ENCODE measurements around the gene MTA2. TPM values are rescaled to one million over a fixed set of nuclear protein-coding genes. Genes with fewer than 3 reads are reported as not detected.

The MTA2 gene
- total and polyA plus RNA-seq, 2 donors (not counting 1 experiment from before 2014, with no cell fraction given): 37.2 to 139 TPM

DNA sequence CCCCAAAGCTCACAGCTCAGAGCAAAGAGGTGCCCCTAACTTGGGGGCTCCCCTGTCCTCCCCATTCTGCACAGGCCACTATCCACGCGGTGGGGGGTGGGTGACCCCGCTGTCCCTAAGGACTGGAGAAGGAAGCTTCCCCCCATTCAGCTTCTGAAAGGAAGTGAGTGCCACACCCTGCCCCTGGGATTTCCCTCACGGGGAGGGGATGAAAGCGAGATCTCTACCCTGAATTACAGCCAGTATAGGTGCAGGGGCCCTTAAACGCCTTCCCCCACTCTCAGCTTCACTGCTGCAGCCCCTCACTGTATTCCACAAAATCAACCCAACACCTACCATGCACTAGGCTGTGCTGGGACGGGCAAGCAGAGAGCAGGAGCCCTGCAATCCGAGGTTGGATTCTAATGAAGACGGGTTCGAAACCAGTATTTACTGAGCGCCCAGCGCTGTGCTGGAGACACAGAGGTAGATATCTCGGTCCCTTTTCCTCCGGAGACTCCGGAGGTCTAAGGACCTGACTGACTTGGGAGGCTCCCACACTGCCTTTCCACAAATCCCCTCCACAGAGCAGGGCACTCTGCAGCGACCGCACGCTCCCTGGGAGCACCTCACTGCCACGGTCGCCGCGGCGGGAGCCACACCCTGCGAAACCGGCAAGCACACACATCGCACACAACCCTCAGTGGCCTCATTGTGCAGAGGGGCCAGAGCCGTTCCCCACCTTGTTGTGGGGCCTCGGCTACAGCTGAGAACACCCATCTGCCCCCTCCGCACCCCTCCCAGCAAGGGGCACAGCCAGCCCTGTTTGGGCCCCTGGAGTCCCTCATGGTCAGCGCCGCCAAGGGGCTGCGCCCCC is 56.9 kb downstream of the MTA2 start:
- Histone ChIP-seq H3K9me3 (ENCODE audit: control extremely low read depth in 1 of 3, control insufficient read depth in 2 of 3, insufficient read depth in 1 of 3, low read length in 2 of 3) (no peaks in the 10 kb centered on the region), H3K4me1 (ENCODE audit: control insufficient read depth in 2 of 2, insufficient read depth in 2 of 2, low read length in 2 of 2) (peaks cover 53 to 69% of the 10 kb centered on the region in 2 donors), H4K20me1 (ENCODE audit: control insufficient read depth, insufficient read depth, low read length, poor library complexity, severe bottlenecking) (peaks cover 56% of the 10 kb centered on the region), H2AFZ (ENCODE audit: insufficient read depth, low read depth, low read length, poor library complexity, severe bottlenecking) (peak overlapping the region; percentile 11), H3K79me2 (ENCODE audit: control insufficient read depth, insufficient read depth, low read length) (peaks cover 72% of the 10 kb centered on the region), H3K4me3 (ENCODE audit: control extremely low read depth in 1 of 5, extremely low read depth in 1 of 5, insufficient read depth in 1 of 5, low read depth in 2 of 5, low read length in 4 of 5) (peak overlapping the region; percentile 69 to 99 (median 93)), H3K27me3 (replicated peaks in 1 of 4; ENCODE audit: control extremely low read depth in 1 of 4, control insufficient read depth in 3 of 4, insufficient read depth in 4 of 4, low read length in 3 of 4) (no peaks in the 10 kb centered on the region), H3K36me3 (replicated peaks in 1 of 2; ENCODE audit: control extremely low read depth in 1 of 2, control insufficient read depth in 1 of 2, extremely low read depth in 1 of 2, insufficient read depth in 2 of 2, low read length in 1 of 2) (no peaks in the 10 kb centered on the region), H3K9ac (ENCODE audit: low read length) (peak overlapping the region; percentile 98), H3K4me2 (replicated peaks; ENCODE audit: low read depth, low read length, poor library complexity, severe bottlenecking) (peak overlapping the region; percentile 97), H3K27ac (ENCODE audit: low read length in 2 of 2) (peak overlapping the region; percentile 91 to 94)
- H3K27ac Mint-ChIP-seq: peak overlapping the region; percentile 97
- H3K27me3 Mint-ChIP-seq: no peaks in the 10 kb centered on the region
- no peak for TF ChIP-seq EZH2 (IDR thresholded peaks at IDR 0.05; ENCODE audit: borderline replicate concordance, insufficient read depth, low read depth, low read length, poor library complexity, severe bottlenecking)
- TF ChIP-seq, protein P1, sequence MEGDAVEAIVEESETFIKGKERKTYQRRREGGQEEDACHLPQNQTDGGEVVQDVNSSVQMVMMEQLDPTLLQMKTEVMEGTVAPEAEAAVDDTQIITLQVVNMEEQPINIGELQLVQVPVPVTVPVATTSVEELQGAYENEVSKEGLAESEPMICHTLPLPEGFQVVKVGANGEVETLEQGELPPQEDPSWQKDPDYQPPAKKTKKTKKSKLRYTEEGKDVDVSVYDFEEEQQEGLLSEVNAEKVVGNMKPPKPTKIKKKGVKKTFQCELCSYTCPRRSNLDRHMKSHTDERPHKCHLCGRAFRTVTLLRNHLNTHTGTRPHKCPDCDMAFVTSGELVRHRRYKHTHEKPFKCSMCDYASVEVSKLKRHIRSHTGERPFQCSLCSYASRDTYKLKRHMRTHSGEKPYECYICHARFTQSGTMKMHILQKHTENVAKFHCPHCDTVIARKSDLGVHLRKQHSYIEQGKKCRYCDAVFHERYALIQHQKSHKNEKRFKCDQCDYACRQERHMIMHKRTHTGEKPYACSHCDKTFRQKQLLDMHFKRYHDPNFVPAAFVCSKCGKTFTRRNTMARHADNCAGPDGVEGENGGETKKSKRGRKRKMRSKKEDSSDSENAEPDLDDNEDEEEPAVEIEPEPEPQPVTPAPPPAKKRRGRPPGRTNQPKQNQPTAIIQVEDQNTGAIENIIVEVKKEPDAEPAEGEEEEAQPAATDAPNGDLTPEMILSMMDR (IDR thresholded peaks at IDR 0.05): no peak
- no peaks in the 10 kb centered on the region for H3K9me3 Mint-ChIP-seq (ENCODE audit: insufficient read depth)
- ChIA-PET CTCF (interaction anchor here (0.7 to 11.1 kb wide), 7 partner anchors 11 to 150 kb away, joined by 3 to 376 read pairs (median 19); partner anchors contain the start of gene TUT1), POLR2A (interaction anchor here (0.6 to 7.3 kb wide), 4 partner anchors 11 to 323 kb away, joined by 3 to 119 read pairs (median 7); partner anchors contain the start of gene SCGB1A1)
- peak; percentile 64 for DNase-seq
- ATAC-seq (ENCODE audit: low read depth): no peak
- H3K4me1 Mint-ChIP-seq: peaks cover 72% of the 10 kb centered on the region
- peak overlapping the region; percentile 97 for H3K4me3 Mint-ChIP-seq
- intact Hi-C loops (cut with micrococcal nuclease): loop anchor here (5.0 kb wide), 2 partner anchors 47 to 48 kb away; partner anchors contain the start of gene TUT1
- 6% methylated on average over 29 of the region's 32 CpGs for WGBS (ENCODE audit: insufficient coverage)

Measured in B cell (primary cell).